Mucosa of stomach (tissue), 1 donor: ENCODE data around the gene SLIT3.

Experiments used
- H3K27me3 ChIP-seq: one replicate; pipeline ENCODE4 v1.7.0; 2013; ENCODE audit warnings: mild to moderate bottlenecking, low read length; ENCODE audit not compliant: control insufficient read depth, insufficient read depth
- H3K36me3 ChIP-seq: one replicate; pipeline ENCODE4 v1.7.0; 2013; ENCODE audit warnings: low read length; ENCODE audit not compliant: control insufficient read depth, insufficient read depth
- H3K4me1 ChIP-seq: one replicate; pipeline ENCODE4 v1.7.0; 2013; ENCODE audit warnings: mild to moderate bottlenecking, low read length; ENCODE audit not compliant: control insufficient read depth, insufficient read depth
- H3K4me3 ChIP-seq: one replicate; pipeline ENCODE4 v1.7.0; 2013; ENCODE audit warnings: low read length
- H3K9ac ChIP-seq: one replicate; pipeline ENCODE4 v1.7.0; 2013; ENCODE audit warnings: mild to moderate bottlenecking, low read length, moderate library complexity
- H3K9me3 ChIP-seq: one replicate; pipeline ENCODE4 v1.7.0; 2013; ENCODE audit warnings: mild to moderate bottlenecking, low read length, moderate library complexity; ENCODE audit not compliant: control insufficient read depth
- donor health status: Pancreatic carcinoma.

Gene SLIT3

GRCh38 chr5:169202969-169203368, 98.0 kb downstream of the SLIT3 start:
- no peaks in the 10 kb centered on the region for H3K27me3 ChIP-seq
- no peaks in the 10 kb centered on the region for H3K9me3 ChIP-seq
- H3K9ac ChIP-seq, result no peak overlapping the region
- H3K4me1 ChIP-seq, result no peaks in the 10 kb centered on the region
- H3K36me3 ChIP-seq, result no peaks in the 10 kb centered on the region
- no peak overlapping the region for H3K4me3 ChIP-seq

- Histone ChIP-seq H3K4me3 (no peak overlapping the region), H3K9ac (no peak overlapping the region), H3K36me3 (no peaks in the 10 kb centered on the region), H3K27me3 (no peaks in the 10 kb centered on the region), H3K9me3 (no peaks in the 10 kb centered on the region), H3K4me1 (peaks cover 4% of the 10 kb centered on the region)
These were observed 99.3 kb downstream of the SLIT3 start for GRCh38 chr5:169201597-169201996.

- Histone ChIP-seq H3K27me3 (no peaks in the 10 kb centered on the region), H3K4me1 (peaks cover 5% of the 10 kb centered on the region), H3K36me3 (no peaks in the 10 kb centered on the region), H3K4me3 (no peak overlapping the region), H3K9ac (no peak overlapping the region), H3K9me3 (no peaks in the 10 kb centered on the region)
These were observed 100.7 kb downstream of the SLIT3 start for GRCh38 chr5:169200125-169200778.

GRCh38 chr5:169197343-169197742, 103.6 kb downstream of the SLIT3 start:
- H3K27me3 ChIP-seq, result no peaks in the 10 kb centered on the region
- no peaks in the 10 kb centered on the region for H3K36me3 ChIP-seq
- H3K9ac ChIP-seq, result no peak overlapping the region
- no peak overlapping the region for H3K4me3 ChIP-seq
- peaks cover 5% of the 10 kb centered on the region for H3K4me1 ChIP-seq
- H3K9me3 ChIP-seq, result no peaks in the 10 kb centered on the region

- Histone ChIP-seq H3K4me3 (no peak overlapping the region), H3K9me3 (no peaks in the 10 kb centered on the region), H3K27me3 (no peaks in the 10 kb centered on the region), H3K9ac (no peak overlapping the region), H3K4me1 (peaks cover 5% of the 10 kb centered on the region), H3K36me3 (no peaks in the 10 kb centered on the region)
These were observed 104.9 kb downstream of the SLIT3 start for GRCh38 chr5:169196059-169196458.

- Histone ChIP-seq H3K36me3 (no peaks in the 10 kb centered on the region), H3K4me1 (peaks cover 5% of the 10 kb centered on the region), H3K27me3 (no peaks in the 10 kb centered on the region), H3K9me3 (no peaks in the 10 kb centered on the region), H3K9ac (no peak overlapping the region), H3K4me3 (no peak overlapping the region)
These were observed 105.3 kb downstream of the SLIT3 start for GRCh38 chr5:169195601-169196000.

GRCh38 chr5:169192536-169192935, 108.4 kb downstream of the SLIT3 start:
- H3K4me3 ChIP-seq, result no peak overlapping the region
- H3K36me3 ChIP-seq, result no peaks in the 10 kb centered on the region
- no peak overlapping the region for H3K9ac ChIP-seq
- H3K9me3 ChIP-seq, result no peaks in the 10 kb centered on the region
- H3K4me1 ChIP-seq, result peaks cover 5% of the 10 kb centered on the region
- H3K27me3 ChIP-seq, result no peaks in the 10 kb centered on the region

GRCh38 chr5:169190849-169191248, 110.1 kb downstream of the SLIT3 start:
- no peaks in the 10 kb centered on the region for H3K4me1 ChIP-seq
- H3K27me3 ChIP-seq, result no peaks in the 10 kb centered on the region
- H3K36me3 ChIP-seq, result no peaks in the 10 kb centered on the region
- H3K9me3 ChIP-seq, result no peaks in the 10 kb centered on the region
- no peak overlapping the region for H3K4me3 ChIP-seq
- H3K9ac ChIP-seq, result no peak overlapping the region

- no peak overlapping the region for H3K4me3 ChIP-seq
- no peak overlapping the region for H3K9ac ChIP-seq
- no peaks in the 10 kb centered on the region for H3K27me3 ChIP-seq
- H3K9me3 ChIP-seq, result no peaks in the 10 kb centered on the region
- no peaks in the 10 kb centered on the region for H3K36me3 ChIP-seq
- no peaks in the 10 kb centered on the region for H3K4me1 ChIP-seq
These were observed 115.3 kb downstream of the SLIT3 start for GRCh38 chr5:169185626-169186025.

GRCh38 chr5:169183576-169183975, 117.4 kb downstream of the SLIT3 start:
- Histone ChIP-seq H3K36me3 (no peaks in the 10 kb centered on the region), H3K27me3 (no peaks in the 10 kb centered on the region), H3K9me3 (no peaks in the 10 kb centered on the region), H3K4me3 (no peak overlapping the region), H3K4me1 (no peaks in the 10 kb centered on the region), H3K9ac (no peak overlapping the region)

GRCh38 chr5:169182797-169183196, 118.1 kb downstream of the SLIT3 start:
- Histone ChIP-seq H3K4me1 (no peaks in the 10 kb centered on the region), H3K9ac (no peak overlapping the region), H3K27me3 (no peaks in the 10 kb centered on the region), H3K36me3 (no peaks in the 10 kb centered on the region), H3K4me3 (no peak overlapping the region), H3K9me3 (no peaks in the 10 kb centered on the region)

GRCh38 chr5:169181814-169182213, 119.1 kb downstream of the SLIT3 start:
- Histone ChIP-seq H3K9me3 (no peaks in the 10 kb centered on the region), H3K4me3 (no peak overlapping the region), H3K27me3 (no peaks in the 10 kb centered on the region), H3K4me1 (peaks cover 2% of the 10 kb centered on the region), H3K9ac (no peak overlapping the region), H3K36me3 (no peaks in the 10 kb centered on the region)

- no peaks in the 10 kb centered on the region for H3K9me3 ChIP-seq
- H3K9ac ChIP-seq, result no peak overlapping the region
- H3K27me3 ChIP-seq, result no peaks in the 10 kb centered on the region
- H3K4me3 ChIP-seq, result no peak overlapping the region
- no peaks in the 10 kb centered on the region for H3K36me3 ChIP-seq
- peaks cover 6% of the 10 kb centered on the region for H3K4me1 ChIP-seq
These were observed 122.2 kb downstream of the SLIT3 start for GRCh38 chr5:169178754-169179153.
